CD4-positive, alpha-beta memory T cell (primary cell): ENCODE measurements around the gene RASSF5. TPM values are rescaled to one million over a fixed set of nuclear protein-coding genes. Genes with fewer than 3 reads are reported as not detected.

ENCODE experiments used
- CTCF ChIA-PET: fragments of 350-600 bp; sonication (Branson Sonifier 250); formaldehyde crosslinking; loops from one replicate; lab custom pipeline; 2021; ENCODE audit warnings: inconsistent platforms; ENCODE audit not compliant: partially characterized antibody; lab: Charles Lee
- POLR2A ChIA-PET: fragments of 350-600 bp; sonication (Branson Sonifier 250); formaldehyde crosslinking; loops from one replicate; lab custom pipeline; 2021; ENCODE audit not compliant: partially characterized antibody; lab: Charles Lee
- DNase-seq, 5 donors: peaks; one replicate each; pipeline versions ENCODE4 v3.0.0 to v3.0.0-alpha.2; 2020 to 2022; ENCODE audit warnings: mixed read lengths in 1 of 5
- H3K27ac ChIP-seq: one replicate; pipeline ENCODE4 v1.7.0; 2013; ENCODE audit warnings: low read depth, low read length
- H3K27me3 ChIP-seq: 2 replicates; pipeline ENCODE4 v1.7.0; 2013; ENCODE audit warnings: mild to moderate bottlenecking, low read length, moderate library complexity; ENCODE audit not compliant: insufficient read depth
- H3K36me3 ChIP-seq: 2 replicates; pipeline ENCODE4 v1.7.0; 2013; ENCODE audit warnings: mild to moderate bottlenecking, low read length, moderate library complexity; ENCODE audit not compliant: insufficient read depth
- H3K4me1 ChIP-seq: 2 replicates; pipeline ENCODE4 v1.7.0; 2013; ENCODE audit warnings: mild to moderate bottlenecking, low read length, moderate library complexity; ENCODE audit not compliant: insufficient read depth
- H3K4me3 ChIP-seq, 2 donors: one replicate each; pipeline ENCODE4 v1.7.0; 2013; ENCODE audit warnings: low read length in 2 of 2, mild to moderate bottlenecking in 1 of 2
- H3K9me3 ChIP-seq, 2 donors: one replicate each; pipeline ENCODE4 v1.7.0; 2013; ENCODE audit warnings: low read length in 2 of 2, control low read depth in 1 of 2; ENCODE audit not compliant: control insufficient read depth in 1 of 2
- H3K27ac Mint-ChIP-seq, 7 donors: one replicate each; pipeline ENCODE4 v1.8.0; 2020 to 2021; ENCODE audit warnings: mixed read lengths in 7 of 7, mild to moderate bottlenecking in 6 of 7, inconsistent platforms in 3 of 7, moderate library complexity in 3 of 7
- H3K27me3 Mint-ChIP-seq, 2 donors: one replicate each; pipeline ENCODE4 v1.8.0; 2020 to 2021; ENCODE audit warnings: mixed read lengths in 2 of 2
- H3K36me3 Mint-ChIP-seq, 2 donors: one replicate each; pipeline ENCODE4 v1.8.0; 2020 to 2021; ENCODE audit warnings: mixed read lengths in 2 of 2, inconsistent platforms in 1 of 2, mild to moderate bottlenecking in 1 of 2
- H3K4me1 Mint-ChIP-seq, 4 donors: one replicate each; pipeline ENCODE4 v1.8.0; 2020 to 2021; ENCODE audit warnings: mixed read lengths in 4 of 4, mild to moderate bottlenecking in 1 of 4
- H3K4me3 Mint-ChIP-seq, 8 donors: one replicate each; pipeline ENCODE4 v1.8.0; 2020 to 2021; ENCODE audit warnings: mixed read lengths in 8 of 8, mild to moderate bottlenecking in 7 of 8, moderate library complexity in 6 of 8, inconsistent platforms in 3 of 8
- H3K9me3 Mint-ChIP-seq, 8 donors: one replicate each; pipeline ENCODE4 v1.8.0; 2020 to 2021; ENCODE audit warnings: mixed read lengths in 8 of 8, mild to moderate bottlenecking in 5 of 8, inconsistent platforms in 3 of 8, moderate library complexity in 1 of 8
- intact Hi-C: fragments of 100-400 bp; cut with micrococcal nuclease; formaldehyde crosslinking; loops from one replicate; pipeline ENCODE4 v1.15.1; 2023
- polyA plus RNA-seq, 2 donors: library from polyadenylated mRNA; unstranded; fragments of 300-500 nt; fragmentation: Illumina TruSeq; gene quantifications; one replicate each; pipeline ENCODE4 v1.2.3, GENCODE V29; 2021
- total RNA-seq, 2 experiments: library from RNA; stranded (reverse); gene quantifications; one replicate each; pipeline ENCODE4 v1.2.3, GENCODE V29; 2021

Gene RASSF5
- total and polyA plus RNA-seq, 4 experiments from 2014 or later: 186 to 298 (median 220) TPM

GRCh38 chr1:206486995-206487788, 20.1 kb upstream of the RASSF5 start:
- Mint-ChIP-seq H3K36me3 (peaks cover 43 to 80% of the 10 kb centered on the region in 2 donors), H3K4me3 (no peak overlapping the region), H3K27me3 (no peaks in the 10 kb centered on the region), H3K4me1 (peaks cover 0 to 2% (median 0%) of the 10 kb centered on the region in 4 donors), H3K9me3 (no peaks in the 10 kb centered on the region), H3K27ac (peak overlapping the region in 2 of 7 donors; percentile 52 to 66)
- Histone ChIP-seq H3K4me3 (no peak overlapping the region), H3K36me3 (peaks cover 75% of the 10 kb centered on the region), H3K27ac (no peak overlapping the region), H3K9me3 (no peaks in the 10 kb centered on the region), H3K4me1 (no peaks in the 10 kb centered on the region), H3K27me3 (no peaks in the 10 kb centered on the region)
- ChIA-PET CTCF (interaction anchor here (0.9 to 1.2 kb wide), 2 partner anchors 15 to 58 kb away, joined by 3 read pairs; no protein-coding TSS in a partner anchor), POLR2A (no interaction called here)
- DNase-seq: no peak
- intact Hi-C loops: no loop called here

- Histone ChIP-seq H3K27ac (no peak overlapping the region), H3K4me1 (no peaks in the 10 kb centered on the region), H3K27me3 (no peaks in the 10 kb centered on the region), H3K36me3 (peaks cover 76% of the 10 kb centered on the region), H3K9me3 (no peaks in the 10 kb centered on the region), H3K4me3 (no peak overlapping the region)
- Mint-ChIP-seq H3K4me1 (peaks cover 0 to 5% (median 0%) of the 10 kb centered on the region in 4 donors), H3K27ac (peak overlapping the region in 3 of 7 donors; percentile 19 to 84 (median 66)), H3K9me3 (no peaks in the 10 kb centered on the region), H3K4me3 (peak overlapping the region in 1 of 8 donors; percentile 48), H3K27me3 (no peaks in the 10 kb centered on the region), H3K36me3 (peaks cover 50 to 80% of the 10 kb centered on the region in 2 donors)
- no peak for DNase-seq
- intact Hi-C loops: no loop called here
- POLR2A ChIA-PET: no interaction called here
- CTCF ChIA-PET: interaction anchor here (1.2 kb wide), 1 partner anchor 16 kb away, joined by 3 read pairs; no protein-coding TSS in a partner anchor
These were observed 19.4 kb upstream of the RASSF5 start for GRCh38 chr1:206487970-206488369.

- H3K4me1 ChIP-seq: no peaks in the 10 kb centered on the region
- Mint-ChIP-seq H3K27me3 (no peaks in the 10 kb centered on the region), H3K36me3 (peaks cover 47 to 80% of the 10 kb centered on the region in 2 donors), H3K27ac (peak overlapping the region in 1 of 7 donors; percentile 26), H3K9me3 (no peaks in the 10 kb centered on the region), H3K4me1 (peaks cover 0 to 5% (median 0%) of the 10 kb centered on the region in 4 donors), H3K4me3 (no peak overlapping the region)
- H3K4me3 ChIP-seq: no peak overlapping the region
- ChIA-PET POLR2A (no interaction called here), CTCF (interaction anchor here (1.2 to 3.6 kb wide), 5 partner anchors 17 to 175 kb away, joined by 3 to 34 read pairs (median 9); partner anchors contain the start of gene DYRK3)
- no peaks in the 10 kb centered on the region for H3K27me3 ChIP-seq
- DNase-seq: no peak
- no peak overlapping the region for H3K27ac ChIP-seq
- intact Hi-C loops: no loop called here
- H3K9me3 ChIP-seq: no peaks in the 10 kb centered on the region
- peaks cover 76% of the 10 kb centered on the region for H3K36me3 ChIP-seq
These were observed 18.9 kb upstream of the RASSF5 start for GRCh38 chr1:206488466-206488865.

GRCh38 chr1:206489980-206490770, 17.2 kb upstream of the RASSF5 start:
- Mint-ChIP-seq H3K4me3 (no peak overlapping the region), H3K9me3 (no peaks in the 10 kb centered on the region), H3K4me1 (peaks cover 0 to 5% (median 0%) of the 10 kb centered on the region in 4 donors), H3K27me3 (no peaks in the 10 kb centered on the region), H3K27ac (peak overlapping the region in 4 of 7 donors; percentile 17 to 78 (median 56)), H3K36me3 (peaks cover 44 to 81% of the 10 kb centered on the region in 2 donors)
- intact Hi-C loops: loop anchor here (1.0 kb wide), 1 partner anchor 100 kb away; no protein-coding TSS in a partner anchor
- POLR2A ChIA-PET: interaction anchor here (0.6 to 1.2 kb wide), 3 partner anchors 94 to 174 kb away, joined by 3 to 5 read pairs (median 3); no protein-coding TSS in a partner anchor
- H3K9me3 ChIP-seq: no peaks in the 10 kb centered on the region
- H3K4me3 ChIP-seq: no peak overlapping the region
- H3K27ac ChIP-seq: no peak overlapping the region
- H3K4me1 ChIP-seq: peaks cover under 1% of the 10 kb centered on the region
- CTCF ChIA-PET: interaction anchor here (0.8 to 4.5 kb wide), 23 partner anchors 11 to 178 kb away, joined by 3 to 34 read pairs (median 5); partner anchors contain the start of genes DYRK3, EIF2D and IKBKE
- H3K36me3 ChIP-seq: peaks cover 77% of the 10 kb centered on the region
- DNase-seq: peak; percentile 46 to 62 (median 57)
- H3K27me3 ChIP-seq: no peaks in the 10 kb centered on the region

- POLR2A ChIA-PET: interaction anchor here (0.6 to 1.1 kb wide), 2 partner anchors 93 to 122 kb away, joined by 3 read pairs; no protein-coding TSS in a partner anchor
- H3K36me3 Mint-ChIP-seq: peaks cover 44 to 80% of the 10 kb centered on the region in 2 donors
- CTCF ChIA-PET: interaction anchor here (0.7 to 4.5 kb wide), 20 partner anchors 11 to 177 kb away, joined by 3 to 34 read pairs (median 5); partner anchors contain the start of genes DYRK3, EIF2D and IKBKE
- Histone ChIP-seq H3K27me3 (no peaks in the 10 kb centered on the region), H3K4me3 (no peak overlapping the region), H3K4me1 (peaks cover 5% of the 10 kb centered on the region), H3K36me3 (peaks cover 76% of the 10 kb centered on the region), H3K27ac (no peak overlapping the region), H3K9me3 (no peaks in the 10 kb centered on the region)
- intact Hi-C loops: loop anchor here (1.0 kb wide), 1 partner anchor 99 kb away; no protein-coding TSS in a partner anchor
- H3K9me3 Mint-ChIP-seq: no peaks in the 10 kb centered on the region
- H3K27ac Mint-ChIP-seq: peak overlapping the region in 6 of 7 donors; percentile 22 to 84 (median 70)
- H3K27me3 Mint-ChIP-seq: no peaks in the 10 kb centered on the region
- peaks cover 0 to 6% (median 0%) of the 10 kb centered on the region in 4 donors for H3K4me1 Mint-ChIP-seq
- H3K4me3 Mint-ChIP-seq: no peak overlapping the region
- no peak for DNase-seq
These were observed 16.4 kb upstream of the RASSF5 start for GRCh38 chr1:206490771-206491405.

DNA sequence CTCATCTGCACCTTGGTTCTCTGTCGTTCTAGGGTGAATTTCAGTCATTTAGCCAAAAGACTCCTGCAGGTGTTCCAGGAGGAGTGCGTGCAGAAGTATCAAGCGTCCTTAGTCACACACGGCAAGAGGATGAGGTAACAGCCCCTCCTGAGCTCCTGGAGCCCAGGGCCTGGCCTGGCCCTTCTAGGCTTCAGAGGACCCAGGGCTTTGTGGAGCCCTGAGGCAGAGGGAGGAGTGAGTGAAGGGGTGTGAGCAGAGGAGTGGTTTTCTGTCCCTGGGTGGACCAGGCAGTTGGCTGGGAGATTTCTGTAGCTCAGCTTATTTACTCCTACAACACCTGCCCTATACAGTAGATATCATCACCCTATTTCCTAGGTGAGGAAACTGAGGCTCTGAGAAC, 15.7 kb upstream of the RASSF5 start:
- intact Hi-C loops: no loop called here
- POLR2A ChIA-PET: no interaction called here
- Histone ChIP-seq H3K4me1 (peaks cover 5% of the 10 kb centered on the region), H3K9me3 (no peaks in the 10 kb centered on the region), H3K27me3 (no peaks in the 10 kb centered on the region), H3K27ac (no peak overlapping the region), H3K4me3 (no peak overlapping the region), H3K36me3 (peaks cover 75% of the 10 kb centered on the region)
- Mint-ChIP-seq H3K36me3 (peaks cover 48 to 86% of the 10 kb centered on the region in 2 donors), H3K9me3 (no peaks in the 10 kb centered on the region), H3K27ac (peak overlapping the region in 3 of 7 donors; percentile 22 to 76 (median 64)), H3K4me1 (peaks cover 0 to 14% (median 4%) of the 10 kb centered on the region in 4 donors), H3K4me3 (no peak overlapping the region), H3K27me3 (no peaks in the 10 kb centered on the region)
- DNase-seq: no peak
- CTCF ChIA-PET: interaction anchor here (0.7 to 4.5 kb wide), 8 partner anchors 12 to 172 kb away, joined by 3 to 34 read pairs (median 8); partner anchors contain the start of genes DYRK3, EIF2D and IKBKE
